Mucosa of descending colon (tissue), 3 donors: ENCODE results near the gene FBXW11. TPM values are rescaled to one million over a fixed set of nuclear protein-coding genes. Genes with fewer than 3 reads are reported as not detected.

Source experiments
- ATAC-seq: fragments of 200-7000 bp; cut with Tn5 transposase; one replicate; pipeline ENCODE4 v1.9.1; 2020; ENCODE audit warnings: mild to moderate bottlenecking, moderate library complexity
- DNase-seq, 3 donors: peaks; one replicate each; pipeline ENCODE4 v3.0.0-alpha.2; 2020
- H3K36me3 ChIP-seq: fragments of 200-600 bp; one replicate; pipeline ENCODE4 v1.8.0; 2021; ENCODE audit warnings: low read depth, mild to moderate bottlenecking
- H3K4me1 ChIP-seq: fragments of 200-600 bp; one replicate; pipeline ENCODE4 v1.8.0; 2021; ENCODE audit warnings: low read depth, mild to moderate bottlenecking
- H3K4me3 ChIP-seq: fragments of 200-600 bp; one replicate; pipeline ENCODE4 v1.8.0; 2021; ENCODE audit warnings: mild to moderate bottlenecking
- H3K9me3 ChIP-seq: fragments of 200-600 bp; one replicate; pipeline ENCODE4 v1.8.0; 2021; ENCODE audit warnings: mild to moderate bottlenecking
- intact Hi-C, 2 donors: fragments of 100-400 bp; cut with DNase I in 1 of 2; cut with micrococcal nuclease in 1 of 2; formaldehyde crosslinking; loops; one replicate each; pipeline versions ENCODE4 v1.11.0 to v1.11.1; 2022; cut with DNase I, micrococcal nuclease
- total RNA-seq, 3 donors: library from RNA; stranded (reverse); fragmentation: NEBNext Ultra II Directional in 2 of 3; extraction: Animal tissue kit (Norgen Biotek cat#: 25700) in 2 of 3; gene quantifications; one replicate each; pipeline versions ENCODE4 v1.2.1 to v1.2.4, GENCODE V29; 2021 to 2023
- TF ChIP-seq, protein P1 (sequence below): fragments of 200-600 bp; IDR thresholded peaks from one replicate; pipeline ENCODE4 v1.8.0; 2022; ENCODE audit warnings: antibody characterized with exemption, mild to moderate bottlenecking
- donor health status: DM: no; HTN: no; CAD: no; lungs with moderate emphysema.
- donor health status: DM: no; HTN: no; CAD: no.
- donor health status: DM: no; HTN: yes; CAD: no.

Gene FBXW11
- total RNA-seq, 3 donors from 2014 or later, result 37.2 to 50.2 (median 39.5) TPM

DNA sequence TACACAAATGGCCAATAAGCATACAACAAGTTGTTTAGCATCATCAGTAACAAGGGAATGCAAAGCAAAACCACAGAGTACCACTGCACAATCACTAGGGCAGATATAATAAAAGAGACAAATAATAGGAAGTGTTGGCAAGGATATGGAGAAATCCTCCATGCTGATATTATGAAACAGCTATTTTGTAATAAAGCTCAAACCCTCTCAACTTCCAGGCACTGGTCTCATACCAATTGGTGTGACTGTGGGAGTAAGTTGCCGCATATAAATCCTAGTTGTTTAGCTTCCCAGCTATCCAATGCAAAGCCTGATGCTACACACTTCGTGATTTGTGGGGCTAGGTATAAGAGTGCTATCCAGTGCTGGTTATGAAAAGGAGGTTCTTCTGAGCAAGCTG is 132.2 kb downstream of the FBXW11 start:
- Histone ChIP-seq H3K4me1 (no peaks in the 10 kb centered on the region), H3K4me3 (no peak overlapping the region), H3K36me3 (no peaks in the 10 kb centered on the region), H3K9me3 (no peaks in the 10 kb centered on the region)
- TF ChIP-seq, protein P1, sequence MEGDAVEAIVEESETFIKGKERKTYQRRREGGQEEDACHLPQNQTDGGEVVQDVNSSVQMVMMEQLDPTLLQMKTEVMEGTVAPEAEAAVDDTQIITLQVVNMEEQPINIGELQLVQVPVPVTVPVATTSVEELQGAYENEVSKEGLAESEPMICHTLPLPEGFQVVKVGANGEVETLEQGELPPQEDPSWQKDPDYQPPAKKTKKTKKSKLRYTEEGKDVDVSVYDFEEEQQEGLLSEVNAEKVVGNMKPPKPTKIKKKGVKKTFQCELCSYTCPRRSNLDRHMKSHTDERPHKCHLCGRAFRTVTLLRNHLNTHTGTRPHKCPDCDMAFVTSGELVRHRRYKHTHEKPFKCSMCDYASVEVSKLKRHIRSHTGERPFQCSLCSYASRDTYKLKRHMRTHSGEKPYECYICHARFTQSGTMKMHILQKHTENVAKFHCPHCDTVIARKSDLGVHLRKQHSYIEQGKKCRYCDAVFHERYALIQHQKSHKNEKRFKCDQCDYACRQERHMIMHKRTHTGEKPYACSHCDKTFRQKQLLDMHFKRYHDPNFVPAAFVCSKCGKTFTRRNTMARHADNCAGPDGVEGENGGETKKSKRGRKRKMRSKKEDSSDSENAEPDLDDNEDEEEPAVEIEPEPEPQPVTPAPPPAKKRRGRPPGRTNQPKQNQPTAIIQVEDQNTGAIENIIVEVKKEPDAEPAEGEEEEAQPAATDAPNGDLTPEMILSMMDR, result no peak
- DNase-seq, result no peak
- ATAC-seq, result no peak
- intact Hi-C loops, result no loop called here

DNA sequence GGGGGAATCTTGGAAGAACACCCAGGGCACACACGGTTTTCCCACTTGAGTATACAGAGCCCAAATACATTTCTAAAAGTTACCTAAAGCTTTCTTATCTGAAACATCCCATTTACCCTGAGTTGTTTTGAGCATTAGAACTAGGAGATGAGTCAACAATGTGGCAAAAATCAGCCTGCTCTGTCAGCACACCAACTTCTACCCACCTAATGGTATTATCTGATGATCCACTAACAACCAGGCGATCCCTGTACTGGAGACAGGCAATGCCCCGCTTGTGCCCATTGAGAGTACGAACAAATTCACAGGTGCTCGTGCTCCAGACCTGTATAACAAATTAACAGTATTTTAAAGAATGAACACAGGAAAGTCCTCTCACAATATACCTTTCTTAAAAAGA is 133.8 kb downstream of the FBXW11 start:
- intact Hi-C loops, result no loop called here
- TF ChIP-seq, protein P1, result no peak
- Histone ChIP-seq H3K36me3 (no peaks in the 10 kb centered on the region), H3K4me3 (no peak overlapping the region), H3K4me1 (no peaks in the 10 kb centered on the region), H3K9me3 (no peaks in the 10 kb centered on the region)
- no peak for ATAC-seq
- DNase-seq, result no peak

DNA sequence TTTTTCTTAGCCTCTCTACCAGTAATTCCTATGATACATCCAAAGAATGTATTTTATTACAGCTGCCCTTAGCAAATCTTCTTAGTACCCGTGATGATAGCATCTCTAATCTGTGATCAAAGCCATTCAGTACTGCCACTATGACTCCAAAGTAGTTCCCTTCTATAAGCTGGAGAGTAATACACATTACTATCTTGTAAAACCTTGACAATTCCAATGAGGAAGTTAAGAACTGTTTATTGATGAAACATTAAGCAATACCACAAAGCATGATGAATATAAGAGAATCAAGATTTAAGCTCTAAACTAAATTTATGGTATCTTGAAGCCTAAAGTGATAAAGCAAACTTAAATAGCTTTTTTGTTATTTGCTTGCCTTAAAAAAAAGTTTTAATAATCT is 134.7 kb downstream of the FBXW11 start:
- TF ChIP-seq, protein P1, result no peak
- peak; percentile 25 for ATAC-seq
- H3K4me1 ChIP-seq, result no peaks in the 10 kb centered on the region
- H3K4me3 ChIP-seq, result no peak overlapping the region
- intact Hi-C loops, result no loop called here
- no peak for DNase-seq
- H3K36me3 ChIP-seq, result no peaks in the 10 kb centered on the region
- H3K9me3 ChIP-seq, result no peaks in the 10 kb centered on the region

DNA sequence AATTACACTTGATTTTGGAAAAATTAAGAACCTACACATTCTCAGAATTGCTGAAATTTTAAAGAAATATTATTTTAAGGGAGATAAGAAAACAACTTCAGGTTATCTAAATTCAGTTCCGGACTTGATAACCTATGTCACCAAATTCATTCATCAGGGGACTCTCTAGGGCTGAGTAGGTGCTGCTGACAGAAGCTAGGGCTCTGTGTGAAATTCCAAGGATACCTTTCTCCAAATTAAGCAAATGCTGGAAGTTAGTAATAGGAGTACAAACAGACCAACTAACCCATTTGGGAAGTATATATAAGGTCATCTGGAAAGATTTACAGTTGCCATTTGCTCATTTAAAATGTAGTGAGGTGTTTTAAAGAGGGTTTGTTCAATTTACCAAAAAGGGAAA is 136.5 kb downstream of the FBXW11 start:
- DNase-seq (no peak), ATAC-seq (no peak)
- Histone ChIP-seq H3K4me1 (no peaks in the 10 kb centered on the region), H3K36me3 (no peaks in the 10 kb centered on the region), H3K9me3 (no peaks in the 10 kb centered on the region), H3K4me3 (no peak overlapping the region)
- TF ChIP-seq, protein P1, result no peak
- intact Hi-C loops, result no loop called here

DNA sequence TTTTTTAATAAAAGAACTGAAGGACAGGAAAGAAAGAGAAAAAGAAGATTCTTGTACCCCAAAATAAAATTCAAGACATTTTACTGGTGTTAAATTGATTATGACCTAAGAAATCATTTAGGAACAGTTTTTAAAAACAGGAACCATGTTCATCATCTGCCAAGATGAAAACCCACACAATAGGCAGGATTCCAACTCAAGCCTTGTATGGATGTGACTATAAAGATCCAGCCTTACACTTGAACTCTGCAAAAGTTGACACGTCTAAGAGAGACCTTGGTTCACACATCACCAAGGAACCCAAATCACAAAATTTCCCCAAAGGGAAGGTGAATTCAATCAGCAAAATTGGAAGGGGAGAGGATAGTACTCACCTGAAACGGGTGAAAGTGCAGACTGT is 138.2 kb downstream of the FBXW11 start:
- ATAC-seq (no peak), DNase-seq (no peak)
- TF ChIP-seq, protein P1, result no peak
- Histone ChIP-seq H3K36me3 (no peaks in the 10 kb centered on the region), H3K4me3 (no peak overlapping the region), H3K9me3 (no peaks in the 10 kb centered on the region), H3K4me1 (no peaks in the 10 kb centered on the region)
- intact Hi-C loops, result no loop called here

DNA sequence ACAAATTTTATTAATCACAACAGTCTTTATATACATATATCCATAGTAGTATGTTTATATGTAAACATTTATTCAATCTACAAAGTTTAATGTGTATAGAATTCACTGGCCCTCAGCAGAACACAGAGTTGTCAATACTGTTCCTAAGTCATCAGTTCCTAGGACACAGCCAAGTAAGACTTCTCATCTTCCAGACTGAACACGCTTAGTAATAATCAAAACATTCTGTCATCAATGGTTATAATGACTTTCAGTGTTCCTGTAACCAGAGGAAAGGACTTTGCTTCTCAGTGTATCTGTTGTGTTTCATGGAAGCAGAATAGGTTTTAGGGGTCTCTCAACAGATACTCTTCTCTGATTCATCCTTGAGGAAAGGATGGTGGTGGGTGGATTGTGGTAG is 138.7 kb downstream of the FBXW11 start:
- Histone ChIP-seq H3K9me3 (no peaks in the 10 kb centered on the region), H3K36me3 (no peaks in the 10 kb centered on the region), H3K4me3 (no peak overlapping the region), H3K4me1 (no peaks in the 10 kb centered on the region)
- intact Hi-C loops, result no loop called here
- TF ChIP-seq, protein P1, result no peak
- DNase-seq, result no peak
- ATAC-seq, result no peak
